Measurements from ENCODE around the gene CRYBG2. TPM values are rescaled to one million over a fixed set of nuclear protein-coding genes. Genes with fewer than 3 reads are reported as not detected.

Gene CRYBG2
- total and polyA plus RNA-seq, 10 donors, result 0.87 to 3.4 (median 1.2) TPM; not detected in 5

DNA sequence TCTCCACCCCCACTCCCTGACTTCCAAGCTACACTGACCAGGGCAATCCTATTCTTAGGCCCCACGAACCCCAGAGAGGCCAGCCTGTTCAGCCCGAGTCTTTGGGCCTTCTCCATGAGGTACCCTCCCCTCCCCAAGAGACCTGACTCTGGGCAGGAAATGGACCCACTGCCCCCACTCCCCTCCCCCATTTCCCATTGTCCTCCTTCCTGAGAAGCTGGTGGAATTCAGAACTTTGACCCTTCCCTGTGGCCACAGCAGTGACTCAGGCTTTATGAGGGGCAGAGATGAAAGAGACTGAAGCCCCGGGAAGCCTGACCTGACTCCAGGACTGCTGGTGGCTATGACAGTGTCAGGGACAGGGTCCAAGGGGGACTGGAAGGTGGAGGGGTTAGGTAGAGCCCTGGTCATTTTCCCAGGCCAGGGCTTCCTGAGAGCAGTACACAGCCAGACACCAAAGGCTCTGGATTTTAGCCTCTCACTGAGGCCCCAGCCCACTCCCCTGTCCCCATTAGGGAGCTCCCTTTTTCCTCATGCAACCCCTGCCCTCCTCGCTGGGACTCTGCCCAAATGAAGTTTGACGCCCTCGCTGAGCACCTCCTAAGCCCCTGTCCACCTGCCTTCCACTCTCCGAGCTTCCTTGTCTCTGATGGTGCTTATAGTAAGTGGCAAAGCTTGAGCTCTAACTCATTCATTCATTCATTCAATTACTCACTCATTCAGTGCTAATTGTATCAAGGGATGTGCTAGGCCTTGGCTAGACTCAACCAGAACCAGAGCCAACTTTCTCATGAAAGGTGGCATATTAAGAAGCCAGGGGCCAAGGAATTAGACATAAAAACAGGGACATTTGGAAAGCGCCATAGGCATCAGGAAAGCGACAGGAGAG is 3.0 kb downstream of the CRYBG2 start:
- TF ChIP-seq POLR2A (IDR thresholded peaks at IDR 0.05) (no peak), POLR2AphosphoS5 (IDR thresholded peaks at IDR 0.05) (no peak)
- TF ChIP-seq, protein P1, sequence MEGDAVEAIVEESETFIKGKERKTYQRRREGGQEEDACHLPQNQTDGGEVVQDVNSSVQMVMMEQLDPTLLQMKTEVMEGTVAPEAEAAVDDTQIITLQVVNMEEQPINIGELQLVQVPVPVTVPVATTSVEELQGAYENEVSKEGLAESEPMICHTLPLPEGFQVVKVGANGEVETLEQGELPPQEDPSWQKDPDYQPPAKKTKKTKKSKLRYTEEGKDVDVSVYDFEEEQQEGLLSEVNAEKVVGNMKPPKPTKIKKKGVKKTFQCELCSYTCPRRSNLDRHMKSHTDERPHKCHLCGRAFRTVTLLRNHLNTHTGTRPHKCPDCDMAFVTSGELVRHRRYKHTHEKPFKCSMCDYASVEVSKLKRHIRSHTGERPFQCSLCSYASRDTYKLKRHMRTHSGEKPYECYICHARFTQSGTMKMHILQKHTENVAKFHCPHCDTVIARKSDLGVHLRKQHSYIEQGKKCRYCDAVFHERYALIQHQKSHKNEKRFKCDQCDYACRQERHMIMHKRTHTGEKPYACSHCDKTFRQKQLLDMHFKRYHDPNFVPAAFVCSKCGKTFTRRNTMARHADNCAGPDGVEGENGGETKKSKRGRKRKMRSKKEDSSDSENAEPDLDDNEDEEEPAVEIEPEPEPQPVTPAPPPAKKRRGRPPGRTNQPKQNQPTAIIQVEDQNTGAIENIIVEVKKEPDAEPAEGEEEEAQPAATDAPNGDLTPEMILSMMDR (IDR thresholded peaks at IDR 0.05 in 8 of 11, conservative IDR thresholded peaks at IDR 0.05 in 3 of 11), result no peak
- no peak for DNase-seq
- Histone ChIP-seq H3K36me3 (no peaks in the 10 kb centered on the region), H3K9me3 (no peaks in the 10 kb centered on the region), H3K4me1 (no peaks in the 10 kb centered on the region), H3K27ac (no peak overlapping the region), H3K27me3 (replicated peaks in 1 of 7) (peaks cover 0 to 11% (median 0%) of the 10 kb centered on the region in 7 donors), H3K4me3 (no peak overlapping the region)
- WGBS, 5 donors, result 75 to 93% (median 84%) methylated on average over 9 of the region's 9 CpGs
- intact Hi-C loops (cut with DNase I; ENCODE audit: low total_unique reads), result no loop called here

- DNase-seq, result no peak
Measured at GRCh38 chr1:26350343-26350700, 3.6 kb downstream of the CRYBG2 start.

DNA sequence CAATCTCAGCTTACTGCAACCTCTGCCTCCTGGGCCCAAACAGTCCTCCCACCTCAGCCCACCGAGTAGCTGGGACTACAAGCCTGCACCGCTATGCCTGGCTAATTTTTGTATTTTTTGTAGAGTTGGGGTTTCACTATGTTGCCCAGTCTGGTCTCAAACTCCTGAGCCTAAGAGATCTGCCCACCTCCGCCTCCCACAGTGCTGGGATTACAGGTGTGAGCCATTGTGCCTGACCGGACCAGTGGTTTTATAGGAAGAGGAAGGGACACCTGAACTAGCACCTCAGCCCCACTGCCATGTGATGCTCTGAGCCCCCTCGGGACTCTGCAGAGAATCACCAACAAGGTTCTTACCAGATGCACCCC is 4.1 kb downstream of the CRYBG2 start:
- Histone ChIP-seq H3K27ac (no peak overlapping the region), H3K27me3 (replicated peaks in 1 of 7) (peaks cover 0 to 6% (median 0%) of the 10 kb centered on the region in 7 donors), H3K9me3 (no peaks in the 10 kb centered on the region), H3K36me3 (no peaks in the 10 kb centered on the region), H3K4me3 (no peak overlapping the region), H3K4me1 (no peaks in the 10 kb centered on the region)
- intact Hi-C loops (cut with DNase I; ENCODE audit: low total_unique reads), result no loop called here
- TF ChIP-seq POLR2AphosphoS5 (IDR thresholded peaks at IDR 0.05), result no peak
- TF ChIP-seq, protein P1 (IDR thresholded peaks at IDR 0.05 in 8 of 11, conservative IDR thresholded peaks at IDR 0.05 in 3 of 11), result no peak
- TF ChIP-seq POLR2A (IDR thresholded peaks at IDR 0.05), result no peak
- no peak for DNase-seq
- WGBS, 5 donors, result 79 to 92% (median 84%) methylated on average over 5 of the region's 5 CpGs

More at GRCh38 chr1:26350343-26350700, 3.6 kb downstream of the CRYBG2 start:
- no peaks in the 10 kb centered on the region for H3K36me3 ChIP-seq
- H3K9me3 ChIP-seq, result no peaks in the 10 kb centered on the region
- H3K27ac ChIP-seq, result no peak overlapping the region
- TF ChIP-seq, protein P1 (IDR thresholded peaks at IDR 0.05 in 8 of 11, conservative IDR thresholded peaks at IDR 0.05 in 3 of 11), result no peak
- no peak for TF ChIP-seq POLR2AphosphoS5 (IDR thresholded peaks at IDR 0.05)
- TF ChIP-seq POLR2A (IDR thresholded peaks at IDR 0.05), result no peak
- intact Hi-C loops (cut with DNase I; ENCODE audit: low total_unique reads), result no loop called here
- 69 to 88% (median 81%) methylated on average over 2 of the region's 2 CpGs for WGBS, 5 donors
- no peak overlapping the region for H3K4me3 ChIP-seq
- H3K27me3 ChIP-seq (replicated peaks in 1 of 7), result peaks cover 0 to 11% (median 0%) of the 10 kb centered on the region in 7 donors
- H3K4me1 ChIP-seq, result no peaks in the 10 kb centered on the region

- no peak overlapping the region for H3K4me3 ChIP-seq
- H3K27me3 ChIP-seq (replicated peaks in 1 of 7), result peaks cover 0 to under 1% (median 0%) of the 10 kb centered on the region in 7 donors
- H3K27ac ChIP-seq, result no peak overlapping the region
- DNase-seq, result no peak
- no peak for TF ChIP-seq POLR2A (IDR thresholded peaks at IDR 0.05)
- TF ChIP-seq, protein P1 (IDR thresholded peaks at IDR 0.05 in 8 of 11, conservative IDR thresholded peaks at IDR 0.05 in 3 of 11), result no peak
- no peak for TF ChIP-seq POLR2AphosphoS5 (IDR thresholded peaks at IDR 0.05)
- H3K4me1 ChIP-seq, result no peaks in the 10 kb centered on the region
- no peaks in the 10 kb centered on the region for H3K9me3 ChIP-seq
- intact Hi-C loops (cut with DNase I; ENCODE audit: low total_unique reads), result no loop called here
- 80 to 90% (median 87%) methylated on average over 7 of the region's 7 CpGs for WGBS, 5 donors
- no peaks in the 10 kb centered on the region for H3K36me3 ChIP-seq
Measured at GRCh38 chr1:26349188-26349876, 4.6 kb downstream of the CRYBG2 start.

Measured in spleen (tissue), 11 donors.